NCI-H748 (cell line): ENCODE results near the gene PROZ.
A peak's percentile ranks its signal among the peaks of the same experiment; 100 is the strongest.

Experiments used
- DNase-seq: peaks from one replicate; lab custom pipeline; 2025; ENCODE audit not compliant: unreplicated experiment; lab: John Stamatoyannopoulos, UW

Gene PROZ

GRCh38 chr13:113196970-113197737 is 38.7 kb downstream of the PROZ start:
- DNase-seq, result no peak

- DNase-seq, result no peak
Measured at GRCh38 chr13:113201815-113202214, 43.4 kb downstream of the PROZ start.

- DNase-seq, result no peak
Measured at GRCh38 chr13:113202912-113203311, 44.5 kb downstream of the PROZ start.

- no peak for DNase-seq
Measured at GRCh38 chr13:113203507-113204377, 45.3 kb downstream of the PROZ start.

GRCh38 chr13:113204378-113204734 is 45.9 kb downstream of the PROZ start:
- no peak for DNase-seq

GRCh38 chr13:113205428-113205931 is 47.0 kb downstream of the PROZ start:
- DNase-seq, result no peak

GRCh38 chr13:113207460-113207859 is 49.0 kb downstream of the PROZ start:
- DNase-seq, result no peak

GRCh38 chr13:113207890-113208420 is 49.5 kb downstream of the PROZ start:
- DNase-seq, result peak; percentile 60

GRCh38 chr13:113208421-113209335 is 50.2 kb downstream of the PROZ start, which contains the start of gene PCID2:
PCID2 (minus strand) TSS chr13:113208669; CDS start chr13:113208634, 35 bp downstream.
- DNase-seq, result peak; percentile 95

- peak; percentile 82 for DNase-seq
Measured at GRCh38 chr13:113209336-113209758, 50.9 kb downstream of the PROZ start, which contains the start of gene CUL4A. CUL4A (plus strand) TSS chr13:113209613; CDS start chr13:113209628, 15 bp downstream.

- peak; percentile 80 for DNase-seq
Measured at GRCh38 chr13:113209759-113210421, 51.4 kb downstream of the PROZ start.

GRCh38 chr13:113210833-113211232 is 52.4 kb downstream of the PROZ start:
- no peak for DNase-seq

- peak; percentile 24 for DNase-seq
Measured at GRCh38 chr13:113211774-113212173, 53.3 kb downstream of the PROZ start.

- DNase-seq, result no peak
Measured at GRCh38 chr13:113216254-113217048, 58.0 kb downstream of the PROZ start.

- DNase-seq, result no peak
Measured at GRCh38 chr13:113218586-113218985, 60.1 kb downstream of the PROZ start.

GRCh38 chr13:113219256-113219940 is 61.0 kb downstream of the PROZ start:
- DNase-seq, result no peak

GRCh38 chr13:113220141-113220598 is 61.7 kb downstream of the PROZ start:
- no peak for DNase-seq

GRCh38 chr13:113220877-113221276 is 62.4 kb downstream of the PROZ start:
- no peak for DNase-seq
